H9 (cell line): ENCODE results near the gene MS4A7. TPM values are rescaled to one million over a fixed set of nuclear protein-coding genes. Genes with fewer than 3 reads are reported as not detected.
A peak's percentile ranks its signal among the peaks of the same experiment; 100 is the strongest.

Experiments used
- DNase-seq: peaks from one replicate; pipeline ENCODE4 v3.0.0-alpha.2; 2017
- H2AFZ ChIP-seq: one replicate; pipeline ENCODE4 v1.6.1; 2013; ENCODE audit warnings: mild to moderate bottlenecking, low read length, control low read depth, moderate library complexity
- H2AK5ac ChIP-seq: 2 replicates; pipeline ENCODE4 v1.6.1; 2013; ENCODE audit warnings: low read length, control low read depth, mixed read lengths; ENCODE audit not compliant: insufficient read length
- H2BK120ac ChIP-seq: one replicate; pipeline ENCODE4 v1.6.1; 2013; ENCODE audit warnings: low read depth, mild to moderate bottlenecking, low read length, control low read depth, inconsistent platforms; ENCODE audit not compliant: poor library complexity, severe bottlenecking
- H2BK12ac ChIP-seq: 2 replicates; pipeline ENCODE4 v1.6.1; 2013; ENCODE audit warnings: low read length, control low read depth, mixed read lengths, low read depth; ENCODE audit not compliant: insufficient read length
- H2BK15ac ChIP-seq: 2 replicates; pipeline ENCODE4 v1.6.1; 2013; ENCODE audit warnings: low read depth, low read length, control low read depth
- H2BK20ac ChIP-seq: one replicate; pipeline ENCODE4 v1.6.1; 2013; ENCODE audit warnings: low read depth, mild to moderate bottlenecking, low read length, control low read depth, inconsistent platforms; ENCODE audit not compliant: poor library complexity, severe bottlenecking
- H2BK5ac ChIP-seq: 2 replicates; pipeline ENCODE4 v1.6.1; 2013; ENCODE audit warnings: low read length, control low read depth, mixed read lengths; ENCODE audit not compliant: insufficient read length
- H3K14ac ChIP-seq: 2 replicates; pipeline ENCODE4 v1.6.1; 2013; ENCODE audit warnings: low read length, control low read depth; ENCODE audit not compliant: insufficient read depth
- H3K18ac ChIP-seq: 2 replicates; pipeline ENCODE4 v1.6.1; 2013; ENCODE audit warnings: low read depth, mild to moderate bottlenecking, mixed read lengths, low read length, control low read depth; ENCODE audit not compliant: insufficient read length
- H3K23ac ChIP-seq: 2 replicates; pipeline ENCODE4 v1.6.1; 2013; ENCODE audit warnings: low read length, control low read depth, mixed read lengths, low read depth; ENCODE audit not compliant: insufficient read length
- H3K23me2 ChIP-seq: 2 replicates; pipeline ENCODE4 v1.6.1; 2013; ENCODE audit warnings: low read depth, mild to moderate bottlenecking, mixed read lengths, low read length, control low read depth; ENCODE audit not compliant: insufficient read length, poor library complexity, severe bottlenecking
- H3K27ac ChIP-seq: 2 replicates; pipeline ENCODE4 v1.5.1; 2013; ENCODE audit warnings: low read length, control low read depth, mixed read lengths, low read depth; ENCODE audit not compliant: insufficient read length
- H3K27me3 ChIP-seq: 2 replicates; pipeline ENCODE4 v1.6.1; 2013; ENCODE audit warnings: low read length, control low read depth, inconsistent platforms; ENCODE audit not compliant: insufficient read depth
- H3K4ac ChIP-seq: 2 replicates; pipeline ENCODE4 v1.6.1; 2013; ENCODE audit warnings: low read depth, mild to moderate bottlenecking, control low read depth, inconsistent platforms, low read length, moderate library complexity
- H3K4me1 ChIP-seq: 2 replicates; pipeline ENCODE4 v1.6.1; 2013; ENCODE audit warnings: low read length, control low read depth, inconsistent platforms; ENCODE audit not compliant: insufficient read depth
- H3K4me2 ChIP-seq: 2 replicates; pipeline ENCODE4 v1.6.1; 2013; ENCODE audit warnings: low read length, control low read depth, mixed read lengths; ENCODE audit not compliant: insufficient read length, insufficient read depth
- H3K56ac ChIP-seq: 2 replicates; pipeline ENCODE4 v1.6.1; 2013; ENCODE audit warnings: low read depth, mild to moderate bottlenecking, mixed read lengths, low read length, control low read depth; ENCODE audit not compliant: insufficient read length
- H3K79me1 ChIP-seq: 2 replicates; pipeline ENCODE4 v1.6.1; 2013; ENCODE audit warnings: low read depth, mild to moderate bottlenecking, moderate library complexity, low read length, control low read depth, inconsistent platforms; ENCODE audit not compliant: insufficient read depth, poor library complexity, severe bottlenecking
- H3K79me2 ChIP-seq: 2 replicates; pipeline ENCODE4 v1.6.1; 2013; ENCODE audit warnings: low read length, control low read depth, inconsistent platforms; ENCODE audit not compliant: insufficient read depth
- H3K9ac ChIP-seq: 2 replicates; pipeline ENCODE4 v1.6.1; 2013; ENCODE audit warnings: low read length, control low read depth, mixed read lengths; ENCODE audit not compliant: insufficient read length; ENCODE audit errors: extremely low read depth
- H3K9me3 ChIP-seq: one replicate; pipeline ENCODE4 v1.6.1; 2013; ENCODE audit warnings: low read depth, low read length, inconsistent platforms; ENCODE audit not compliant: control insufficient read depth
- H3T11ph ChIP-seq: one replicate; pipeline ENCODE4 v1.6.1; 2013; ENCODE audit warnings: mild to moderate bottlenecking, low read length, control low read depth, inconsistent platforms
- H4K20me1 ChIP-seq: one replicate; pipeline ENCODE4 v1.6.1; 2013; ENCODE audit not compliant: control insufficient read depth, insufficient read length, insufficient read depth
- H4K5ac ChIP-seq: 2 replicates; pipeline ENCODE4 v1.6.1; 2013; ENCODE audit warnings: low read depth, mild to moderate bottlenecking, mixed read lengths, low read length, control low read depth; ENCODE audit not compliant: insufficient read length
- H4K8ac ChIP-seq: replicated peaks from 2 replicates; pipeline ENCODE4 v1.6.1; 2013; ENCODE audit warnings: low read length, control low read depth, mixed read lengths, low read depth; ENCODE audit not compliant: insufficient read length
- H4K91ac ChIP-seq: 2 replicates; pipeline ENCODE4 v1.6.1; 2013; ENCODE audit warnings: low read depth, mild to moderate bottlenecking, moderate library complexity, mixed read lengths, low read length, control low read depth; ENCODE audit not compliant: insufficient read length
- H3K27ac Mint-ChIP-seq, 3 experiments: 2 replicates in 2 of 3; 3 replicates in 1 of 3; pipeline ENCODE4 v1.8.0; 2020 to 2021; ENCODE audit warnings: mixed read lengths in 3 of 3, mild to moderate bottlenecking in 1 of 3, moderate library complexity in 1 of 3
- H3K27me3 Mint-ChIP-seq: 2 replicates; pipeline ENCODE4 v1.8.0; 2021; ENCODE audit warnings: low read depth, mild to moderate bottlenecking, moderate library complexity, mixed read lengths
- H3K36me3 Mint-ChIP-seq, 3 experiments: 2 replicates in 2 of 3; 3 replicates in 1 of 3; pipeline ENCODE4 v1.8.0; 2020 to 2021; ENCODE audit warnings: low read depth in 3 of 3, mixed read lengths in 3 of 3; ENCODE audit not compliant: insufficient read depth in 1 of 3
- H3K4me1 Mint-ChIP-seq, 2 experiments: 2 replicates each; pipeline ENCODE4 v1.8.0; 2020; ENCODE audit warnings: mixed read lengths in 2 of 2
- H3K4me3 Mint-ChIP-seq, 2 experiments: 2 replicates in 1 of 2; 3 replicates in 1 of 2; pipeline ENCODE4 v1.8.0; 2020 to 2021; ENCODE audit warnings: mild to moderate bottlenecking in 2 of 2, mixed read lengths in 2 of 2, moderate library complexity in 1 of 2
- H3K9me3 Mint-ChIP-seq, 2 experiments: 2 replicates in 1 of 2; 3 replicates in 1 of 2; pipeline ENCODE4 v1.8.0; 2020; ENCODE audit warnings: mild to moderate bottlenecking in 2 of 2, mixed read lengths in 2 of 2, moderate library complexity in 1 of 2
- CTCF ChIP-seq: fragments of 200-600 bp; sonication (generic); conservative IDR thresholded peaks from 3 replicates; pipeline ENCODE4 v1.8.0; 2021; ENCODE audit warnings: antibody characterized with exemption, mild to moderate bottlenecking
- WGBS: extraction: QIAGEN DNeasy Blood & Tissue Kit; methylation state at CpG from one replicate; pipeline ENCODE4 v1.1.7; 2013; ENCODE audit warnings: missing lambda C conversion rate, low lambda C conversion rate, mixed read lengths; ENCODE audit not compliant: insufficient read length; ENCODE audit errors: extremely low coverage; 5-methylcytosine and 5-hydroxymethylcytosine counted together
- total RNA-seq: library from RNA; stranded (reverse); gene quantifications from 2 replicates; pipeline ENCODE4 v1.2.1, GENCODE V29; 2021

Gene MS4A7
- total RNA-seq, 1 experiment from 2014 or later, result not detected

- no peak for TF ChIP-seq CTCF
- no peak overlapping the region for H3K27ac ChIP-seq
- WGBS, result no CpG with 5 or more reads among the region's 19 CpGs
These were observed 10.4 kb upstream of the MS4A7 start for GRCh38 chr11:60367896-60368295.

More at GRCh38 chr11:60367896-60368295, 10.4 kb upstream of the MS4A7 start:
- Histone ChIP-seq H3K56ac (no peak overlapping the region), H3K23ac (no peak overlapping the region), H3K9me3 (no peaks in the 10 kb centered on the region), H4K91ac (no peak overlapping the region), H3K79me1 (no peaks in the 10 kb centered on the region), H3K79me2 (no peaks in the 10 kb centered on the region), H2BK20ac (peak overlapping the region; percentile 83), H3K14ac (no peak overlapping the region), H3K23me2 (no peaks in the 10 kb centered on the region), H3K27me3 (no peaks in the 10 kb centered on the region), H3T11ph (no peak overlapping the region), H3K4me1 (peaks cover 6% of the 10 kb centered on the region; the same call in 1 of the 2 replicates), H3K9ac (no peak overlapping the region), H3K4me2 (no peak overlapping the region), H2AK5ac (no peak overlapping the region), H2BK120ac (no peak overlapping the region), H2BK15ac (no peak overlapping the region), H4K8ac (no peak overlapping the region), H2AFZ (no peak overlapping the region), H2BK5ac (peak overlapping the region; percentile 62), H4K5ac (no peak overlapping the region), H3K18ac (peak overlapping the region; percentile 63), H2BK12ac (no peak overlapping the region), H3K4ac (no peak overlapping the region), H4K20me1 (no peaks in the 10 kb centered on the region)
- no peak for DNase-seq
- Mint-ChIP-seq H3K9me3 (peaks cover 9 to 14% of the 10 kb centered on the region in 2 experiments; a peak in 4 of 5 replicates), H3K4me3 (no peak overlapping the region), H3K27ac (peak overlapping the region; percentile 58 to 80 (median 65); a peak in 4 of 7 replicates), H3K27me3 (no peaks in the 10 kb centered on the region; the same call in 1 of the 2 replicates), H3K36me3 (peaks cover 2 to 28% (median 12%) of the 10 kb centered on the region in 3 experiments; a peak in 5 of 7 replicates), H3K4me1 (peaks cover 42 to 59% of the 10 kb centered on the region in 2 experiments)
